ENCODE results near the gene UBQLN4.

Gene UBQLN4

GRCh38 chr1:156053768-156054499 is at the start of gene UBQLN4:
TSS of gene UBQLN4 (minus strand) at chr1:156053798. CDS start at chr1:156053701, 97 bp downstream.
- peak; percentile 59 for DNase-seq

DNA sequence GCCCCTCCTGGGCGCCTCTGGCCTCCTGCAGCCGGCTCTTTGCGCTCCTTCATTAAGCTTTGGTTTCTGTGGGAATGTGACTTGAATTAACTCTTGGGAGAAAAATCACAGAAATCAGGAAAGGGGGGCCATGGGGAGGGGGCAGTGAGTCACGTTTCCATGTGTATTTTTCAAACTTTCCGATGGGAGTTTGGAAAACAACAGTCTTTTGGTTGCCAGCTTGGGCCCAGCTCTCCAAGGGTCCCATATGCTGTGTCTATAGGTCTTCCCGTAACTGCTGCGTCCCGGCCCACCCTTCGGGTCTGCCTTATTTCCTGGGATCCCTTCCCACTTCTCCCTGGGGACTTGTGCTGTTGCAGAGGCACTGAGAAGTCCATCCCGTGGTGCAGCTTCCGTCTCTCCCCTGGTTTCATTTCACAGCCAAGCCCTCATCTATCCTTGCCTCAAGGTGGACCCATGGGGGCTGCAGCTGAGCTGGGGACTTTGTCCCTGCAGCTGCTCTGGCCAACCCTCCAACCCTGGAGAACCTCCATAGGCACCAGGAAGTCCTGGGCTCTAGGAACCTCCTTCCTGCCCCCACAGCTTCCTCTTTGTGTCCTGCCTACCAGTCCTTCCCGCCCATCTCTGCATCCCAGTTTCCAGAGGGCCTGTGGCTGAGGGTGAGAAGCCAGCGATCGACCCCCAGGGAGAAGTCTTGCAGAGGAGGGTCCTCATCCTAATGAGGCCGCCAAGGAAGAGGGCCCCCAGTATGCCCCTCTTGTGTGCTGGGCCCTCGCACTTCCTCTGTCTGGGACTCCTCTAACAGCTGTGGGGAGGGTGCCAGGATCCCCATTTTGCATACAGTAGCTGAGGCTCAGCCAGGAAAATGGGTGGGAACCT is 49.3 kb upstream of the UBQLN4 start:
- peak; percentile 74 for DNase-seq

DNA sequence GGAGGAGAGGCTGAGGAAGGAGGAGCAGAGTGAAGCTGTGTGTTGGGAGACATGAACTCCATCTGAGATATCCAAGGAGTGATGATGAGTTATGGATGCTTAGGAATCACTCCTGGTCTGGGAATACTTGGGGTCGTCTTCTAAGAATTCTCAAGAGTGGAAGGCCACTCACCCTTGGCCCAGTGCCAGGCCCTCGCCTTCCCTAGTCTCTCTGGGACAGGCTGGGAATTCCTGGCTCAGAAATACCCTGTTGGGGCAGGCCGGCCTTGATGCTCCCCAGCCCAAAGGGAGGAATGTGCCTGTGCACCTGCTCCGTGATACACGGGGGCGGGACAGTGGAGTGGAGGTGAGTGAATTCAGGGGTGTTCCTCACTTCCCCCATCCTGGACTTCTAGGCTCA is 48.3 kb upstream of the UBQLN4 start:
- DNase-seq: no peak

DNA sequence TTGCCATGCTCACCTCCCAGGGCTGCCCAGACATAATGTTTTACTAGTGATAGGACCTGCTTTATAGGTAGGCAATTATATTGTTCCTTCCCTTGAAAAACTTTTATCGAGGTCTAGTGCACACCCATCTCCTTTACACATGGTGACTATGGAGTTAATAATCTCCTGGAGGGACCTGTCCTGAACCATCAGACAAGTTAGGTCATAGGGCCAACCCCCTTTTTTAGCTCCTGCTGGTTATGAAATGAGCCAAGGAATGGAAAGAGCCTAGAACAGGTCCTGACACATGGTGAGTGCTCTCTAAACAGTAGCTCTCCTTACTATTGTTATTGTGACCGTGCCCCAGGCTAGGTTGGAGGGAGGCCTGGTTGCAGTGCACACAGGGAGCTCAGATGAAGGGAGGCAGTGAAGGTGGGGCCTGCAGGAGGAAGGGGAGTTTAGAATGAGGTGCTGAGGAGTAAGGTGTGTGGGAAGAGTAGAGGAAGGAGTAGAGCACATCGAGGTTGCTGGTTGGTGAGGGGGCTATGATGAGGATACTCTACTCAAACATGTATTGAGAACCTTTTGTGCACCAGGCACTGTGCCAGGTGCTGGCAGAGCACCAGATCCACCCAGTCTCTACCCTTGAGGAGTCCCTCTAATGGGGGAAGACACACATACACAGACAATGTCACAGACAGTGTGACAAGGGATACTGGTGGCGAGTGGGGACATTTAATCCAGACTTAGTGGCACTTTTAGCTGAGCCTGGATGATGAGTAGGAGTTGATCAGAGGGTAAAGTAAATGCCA is 46.8 kb upstream of the UBQLN4 start:
- no peak for DNase-seq

DNA sequence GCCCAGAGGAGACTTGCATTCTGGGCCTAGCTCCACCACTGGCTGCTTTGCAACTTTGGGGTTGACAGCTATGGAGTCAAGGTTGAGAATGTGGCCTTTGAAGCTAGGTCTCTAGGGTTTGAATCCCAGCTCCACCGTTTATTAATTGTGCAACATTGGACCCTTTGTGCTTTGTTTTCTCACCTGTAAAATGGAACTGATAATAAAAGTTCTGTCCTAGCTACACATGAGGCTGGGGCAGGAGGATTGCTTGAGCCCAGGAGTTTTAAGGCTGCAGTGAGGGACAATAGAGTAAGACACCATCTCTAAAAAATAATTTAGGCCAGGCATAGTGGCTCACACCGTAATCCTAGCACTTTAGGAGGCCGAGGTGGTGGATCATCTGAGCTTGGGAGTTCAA is 45.7 kb upstream of the UBQLN4 start:
- no peak for DNase-seq

DNA sequence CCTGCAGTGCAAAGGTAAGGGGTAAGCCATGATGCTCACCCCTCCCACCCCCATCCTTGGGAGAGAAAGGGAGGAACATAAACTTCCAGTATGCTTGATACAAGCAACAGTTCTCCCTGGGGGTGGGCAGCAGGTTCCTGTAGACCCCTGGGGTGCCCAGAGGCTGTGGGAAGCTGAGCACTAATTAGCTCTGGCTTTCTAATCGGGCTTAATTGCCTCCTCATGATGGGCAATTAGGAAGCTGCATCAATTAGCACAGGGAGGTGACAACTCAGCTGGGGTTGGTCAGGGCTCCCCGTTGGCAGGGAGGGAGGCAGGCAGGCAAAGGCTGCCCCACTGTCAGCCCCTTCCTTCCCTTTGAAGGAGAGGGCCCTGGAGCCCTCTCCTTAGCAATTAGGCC is 45.2 kb upstream of the UBQLN4 start:
- DNase-seq: no peak

- DNase-seq: no peak
Observed at GRCh38 chr1:156097499-156098178, 44.0 kb upstream of the UBQLN4 start.

GRCh38 chr1:156096640-156097391 is 43.2 kb upstream of the UBQLN4 start:
- DNase-seq: peak; percentile 91

DNA sequence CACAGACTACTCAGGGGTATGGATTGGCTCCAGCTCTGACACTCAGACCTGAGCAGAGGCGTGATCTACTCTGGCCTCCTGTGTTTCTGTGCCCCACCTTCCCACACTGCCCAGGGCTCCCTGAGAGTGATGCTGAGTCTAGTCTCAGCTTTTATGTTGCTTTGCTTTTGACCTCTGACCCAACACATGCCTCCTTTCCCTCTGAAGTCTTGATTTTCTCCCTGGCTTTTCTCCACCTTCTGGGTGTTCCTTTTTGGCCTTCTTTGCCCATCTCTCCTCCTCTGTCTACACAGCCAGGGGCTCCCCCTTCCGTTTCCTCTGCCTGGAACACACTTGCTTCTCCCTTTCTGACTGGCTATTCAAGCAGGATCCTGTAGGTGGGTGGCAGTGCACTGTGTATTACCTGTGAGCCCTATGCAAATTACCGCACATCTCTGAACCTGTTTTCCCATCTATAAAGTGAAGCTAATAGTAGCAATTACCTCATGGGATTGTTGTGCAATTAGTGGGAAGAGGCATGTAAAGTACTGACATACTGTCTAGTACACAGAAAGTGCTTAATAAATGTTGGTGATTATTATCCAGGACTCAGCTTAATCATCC is 42.4 kb upstream of the UBQLN4 start:
- no peak for DNase-seq

DNA sequence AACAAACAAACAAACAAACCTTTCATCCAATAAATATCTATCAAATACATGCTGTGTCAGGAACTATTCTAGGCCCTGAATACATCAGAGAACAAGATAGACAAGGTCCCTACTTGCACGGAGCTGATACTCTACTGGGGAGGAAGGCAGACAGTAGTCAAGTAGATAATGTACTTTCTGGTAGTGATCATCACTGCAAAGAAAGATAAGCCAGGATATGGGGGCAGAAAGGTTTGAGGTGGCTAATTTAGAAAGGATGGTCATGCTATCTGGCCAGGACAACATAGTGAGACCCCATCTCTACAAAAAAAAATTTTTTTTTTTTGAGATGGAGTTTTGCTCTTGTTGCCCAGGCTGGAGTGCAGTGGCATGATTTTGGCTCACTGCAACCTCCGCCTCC is 38.0 kb upstream of the UBQLN4 start:
- no peak for DNase-seq

- peak; percentile 52 for DNase-seq
Observed at GRCh38 chr1:156090840-156091188, 37.2 kb upstream of the UBQLN4 start.

DNA sequence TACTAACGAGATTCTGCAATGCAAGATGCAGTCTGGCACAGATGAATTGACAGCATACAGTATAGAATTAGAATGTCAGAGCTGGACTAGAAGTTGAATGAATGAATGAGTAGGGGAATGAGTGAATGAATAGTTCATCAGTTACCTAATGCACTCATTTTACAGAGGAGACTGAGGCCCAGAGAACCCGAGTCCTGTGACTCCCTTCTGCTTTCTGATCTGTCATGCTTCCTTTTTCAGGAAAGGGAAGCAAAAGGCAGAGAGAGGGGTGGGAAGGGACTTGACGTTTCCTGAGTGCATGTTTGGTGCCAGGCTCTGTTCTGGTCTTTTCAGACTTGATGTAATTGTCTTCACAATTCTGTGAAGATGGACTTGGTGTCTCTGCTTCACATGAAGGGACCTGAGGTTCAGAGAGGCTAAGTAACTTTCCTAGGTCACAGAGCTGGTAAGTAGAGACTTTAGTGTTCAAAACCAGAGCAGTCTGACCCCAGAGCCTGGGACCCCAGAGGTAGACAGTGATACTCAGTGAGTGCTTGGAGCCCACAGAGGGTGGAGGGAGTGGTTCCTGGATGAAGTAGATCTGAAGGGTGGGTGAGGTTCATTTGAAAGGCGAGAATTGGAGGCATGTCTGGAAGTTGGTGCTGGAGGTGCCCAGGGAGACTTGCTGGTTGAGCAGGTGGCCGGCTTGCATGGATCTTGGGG is 36.7 kb upstream of the UBQLN4 start:
- peak; percentile 52 for DNase-seq

- peak; percentile 16 for DNase-seq
Observed at GRCh38 chr1:156089704-156090103, 36.1 kb upstream of the UBQLN4 start.

- no peak for DNase-seq
Observed at GRCh38 chr1:156086256-156086662, 32.7 kb upstream of the UBQLN4 start.

DNA sequence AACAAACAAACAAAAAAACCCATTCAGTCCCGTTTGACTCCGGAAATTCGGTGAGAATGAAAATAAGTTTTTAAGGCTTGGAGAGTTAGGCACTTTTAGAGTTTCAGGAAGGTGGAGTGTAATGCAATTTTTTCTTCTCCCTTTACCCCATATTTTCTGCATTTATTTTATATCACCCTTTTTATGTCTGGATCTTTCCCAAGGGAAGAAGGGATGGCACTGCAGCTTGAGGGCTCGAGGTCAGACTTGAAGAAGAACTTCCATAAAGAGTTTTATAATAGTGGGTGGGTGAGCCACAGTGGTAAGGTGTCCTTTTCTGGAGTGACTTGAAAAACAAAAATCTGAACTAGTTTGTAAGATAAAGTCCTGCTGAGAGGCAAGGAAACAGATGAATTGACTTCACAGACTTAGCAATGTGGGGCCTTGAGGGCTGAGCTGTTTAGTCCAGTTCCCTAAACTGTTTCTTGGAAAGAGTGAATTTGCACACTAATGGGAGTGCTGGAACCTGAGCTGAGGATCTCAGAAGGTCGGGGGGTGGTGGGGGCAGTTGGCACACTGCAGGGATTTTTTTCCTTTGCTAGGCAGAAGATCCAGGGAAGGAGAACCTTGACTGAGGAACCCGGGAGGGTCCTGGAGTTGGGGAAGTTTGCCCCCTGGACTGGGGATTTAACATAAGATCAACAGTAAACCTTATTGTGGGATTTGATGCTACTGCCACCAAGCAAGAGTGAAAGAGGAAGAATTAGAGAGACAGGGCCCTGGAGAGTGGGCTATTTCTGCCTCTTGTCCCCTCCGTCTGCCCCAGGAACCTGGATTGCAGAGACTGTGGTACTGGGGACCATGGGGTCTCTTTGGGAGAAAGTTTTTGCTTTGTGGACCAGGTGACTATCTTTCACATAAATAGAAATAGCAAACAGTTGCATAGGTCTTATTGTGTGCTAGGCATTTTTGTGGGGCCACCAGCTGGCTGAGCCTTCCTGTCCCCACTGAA is 30.5 kb upstream of the UBQLN4 start:
- peak; percentile 78 for DNase-seq

- DNase-seq: peak; percentile 29
Observed at GRCh38 chr1:156082309-156083091, 28.9 kb upstream of the UBQLN4 start, which contains the start of gene MEX3A. TSS of gene MEX3A (minus strand) at chr1:156082465. CDS start at chr1:156081998, 467 bp downstream.

GRCh38 chr1:156081917-156082308 is 28.3 kb upstream of the UBQLN4 start:
- no peak for DNase-seq

- DNase-seq: no peak
Observed at GRCh38 chr1:156081180-156081916, 27.8 kb upstream of the UBQLN4 start.
